ENCODE results near the gene CCDC88B. TPM values are rescaled to one million over a fixed set of nuclear protein-coding genes. Genes with fewer than 3 reads are reported as not detected.

The CCDC88B gene
- total RNA-seq, 1 experiment from 2014 or later, result 11.2 TPM

DNA sequence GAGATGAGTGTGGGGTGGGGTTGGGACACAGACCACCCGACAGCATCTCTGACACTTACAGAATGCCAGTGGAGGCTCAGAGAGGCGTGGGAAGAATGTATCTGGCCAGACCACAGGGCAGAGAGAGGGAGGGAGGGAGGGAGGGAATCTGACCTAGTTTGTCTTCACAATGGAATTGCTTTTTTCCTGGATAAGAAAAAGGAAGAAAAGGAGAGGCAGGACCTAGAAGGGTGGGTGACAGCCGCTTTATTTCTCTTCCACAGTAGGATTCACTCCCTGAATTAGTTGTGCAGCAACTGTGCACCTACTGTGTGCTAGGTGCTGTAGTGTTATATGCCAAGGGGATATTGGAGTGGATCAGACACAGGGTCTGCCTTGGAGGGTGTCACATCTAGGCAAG, 45.2 kb upstream of the CCDC88B start:
- H3K27ac ChIP-seq (ENCODE audit: insufficient read length, low read depth, low read length), result no peak overlapping the region
- no peak overlapping the region for H2AFZ ChIP-seq (ENCODE audit: low read length)
- no peak overlapping the region for H4K91ac ChIP-seq (ENCODE audit: insufficient read length, low read depth, low read length)
- H3K23me2 ChIP-seq (ENCODE audit: insufficient read length, low read depth, low read length, poor library complexity, severe bottlenecking), result peaks cover 9% of the 10 kb centered on the region
- no peak overlapping the region for H3K4me2 ChIP-seq (ENCODE audit: insufficient read depth, insufficient read length, low read length)
- no peak overlapping the region for H2BK20ac ChIP-seq (ENCODE audit: low read depth, low read length, poor library complexity, severe bottlenecking)
- no peak overlapping the region for H2BK12ac ChIP-seq (ENCODE audit: insufficient read length, low read depth, low read length)
- no CpG with 5 or more reads among the region's 3 CpGs for WGBS (ENCODE audit: extremely low coverage, insufficient read length, low lambda C conversion rate)
- no peaks in the 10 kb centered on the region for H3K79me1 ChIP-seq (ENCODE audit: insufficient read depth, low read depth, low read length, poor library complexity, severe bottlenecking)
- peaks cover 0 to 3% of the 10 kb centered on the region in 2 experiments; a peak in 3 of 5 replicates for H3K9me3 Mint-ChIP-seq
- H3K27me3 ChIP-seq (ENCODE audit: insufficient read depth, low read length), result peaks cover 92% of the 10 kb centered on the region
- peaks cover 0 to 2% (median 0%) of the 10 kb centered on the region in 3 experiments; a peak in 2 of 7 replicates for H3K36me3 Mint-ChIP-seq (ENCODE audit: insufficient read depth in 1 of 3, low read depth in 3 of 3)
- H4K5ac ChIP-seq (ENCODE audit: insufficient read length, low read depth, low read length), result no peak overlapping the region
- no peak for DNase-seq
- no peak overlapping the region for H3K27ac Mint-ChIP-seq
- no peak overlapping the region for H2BK5ac ChIP-seq (ENCODE audit: insufficient read length, low read length)
- H3K14ac ChIP-seq (ENCODE audit: insufficient read depth, low read length), result no peak overlapping the region
- peaks cover 5 to 22% of the 10 kb centered on the region in 2 experiments for H3K4me1 Mint-ChIP-seq
- peaks cover 93% of the 10 kb centered on the region for H3K27me3 Mint-ChIP-seq (ENCODE audit: low read depth)
- no peak overlapping the region for H3K4ac ChIP-seq (ENCODE audit: low read depth, low read length)
- no peaks in the 10 kb centered on the region for H3K4me1 ChIP-seq (ENCODE audit: insufficient read depth, low read length)
- no peaks in the 10 kb centered on the region for H3K79me2 ChIP-seq (ENCODE audit: insufficient read depth, low read length)
- no peak overlapping the region for H4K8ac ChIP-seq (replicated peaks; ENCODE audit: insufficient read length, low read depth, low read length)
- no peak overlapping the region for H3K4me3 Mint-ChIP-seq
- no peak overlapping the region for H3K18ac ChIP-seq (ENCODE audit: insufficient read length, low read depth, low read length)
- H4K20me1 ChIP-seq (ENCODE audit: control insufficient read depth, insufficient read depth, insufficient read length), result no peaks in the 10 kb centered on the region
- H2BK120ac ChIP-seq (ENCODE audit: low read depth, low read length, poor library complexity, severe bottlenecking), result no peak overlapping the region
- no peak overlapping the region for H3K56ac ChIP-seq (ENCODE audit: insufficient read length, low read depth, low read length)
- H2BK15ac ChIP-seq (ENCODE audit: low read depth, low read length), result no peak overlapping the region
- no peak overlapping the region for H2AK5ac ChIP-seq (ENCODE audit: insufficient read length, low read length)
- TF ChIP-seq, protein P1, sequence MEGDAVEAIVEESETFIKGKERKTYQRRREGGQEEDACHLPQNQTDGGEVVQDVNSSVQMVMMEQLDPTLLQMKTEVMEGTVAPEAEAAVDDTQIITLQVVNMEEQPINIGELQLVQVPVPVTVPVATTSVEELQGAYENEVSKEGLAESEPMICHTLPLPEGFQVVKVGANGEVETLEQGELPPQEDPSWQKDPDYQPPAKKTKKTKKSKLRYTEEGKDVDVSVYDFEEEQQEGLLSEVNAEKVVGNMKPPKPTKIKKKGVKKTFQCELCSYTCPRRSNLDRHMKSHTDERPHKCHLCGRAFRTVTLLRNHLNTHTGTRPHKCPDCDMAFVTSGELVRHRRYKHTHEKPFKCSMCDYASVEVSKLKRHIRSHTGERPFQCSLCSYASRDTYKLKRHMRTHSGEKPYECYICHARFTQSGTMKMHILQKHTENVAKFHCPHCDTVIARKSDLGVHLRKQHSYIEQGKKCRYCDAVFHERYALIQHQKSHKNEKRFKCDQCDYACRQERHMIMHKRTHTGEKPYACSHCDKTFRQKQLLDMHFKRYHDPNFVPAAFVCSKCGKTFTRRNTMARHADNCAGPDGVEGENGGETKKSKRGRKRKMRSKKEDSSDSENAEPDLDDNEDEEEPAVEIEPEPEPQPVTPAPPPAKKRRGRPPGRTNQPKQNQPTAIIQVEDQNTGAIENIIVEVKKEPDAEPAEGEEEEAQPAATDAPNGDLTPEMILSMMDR (conservative IDR thresholded peaks at IDR 0.05), result no peak
- no peak overlapping the region for H3T11ph ChIP-seq (ENCODE audit: low read length)
- H3K23ac ChIP-seq (ENCODE audit: insufficient read length, low read depth, low read length), result no peak overlapping the region
- no peak overlapping the region for H3K9ac ChIP-seq (ENCODE audit: extremely low read depth, insufficient read length, low read length)
- H3K9me3 ChIP-seq (ENCODE audit: control insufficient read depth, low read depth, low read length), result no peaks in the 10 kb centered on the region

Data from H9 (cell line).